ENCODE measurements around the gene PRPF40B.

PRPF40B gene

GRCh38 chr12:49649892-49650291, 26.5 kb downstream of the PRPF40B start:
- no peak for DNase-seq (ENCODE audit: low read depth in 2 of 2)
- TF ChIP-seq CTCF (IDR thresholded peaks at IDR 0.05; ENCODE audit: low read depth, low read length): no peak
- H3K4me3 ChIP-seq (replicated peaks in 1 of 2; ENCODE audit: low read depth in 2 of 2, low read length in 2 of 2): no peak overlapping the region

GRCh38 chr12:49651855-49652254, 28.5 kb downstream of the PRPF40B start:
- DNase-seq (ENCODE audit: low read depth in 2 of 2): no peak
- TF ChIP-seq CTCF (IDR thresholded peaks at IDR 0.05; ENCODE audit: low read depth, low read length): no peak
- H3K4me3 ChIP-seq (replicated peaks in 1 of 2; ENCODE audit: low read depth in 2 of 2, low read length in 2 of 2): no peak overlapping the region

GRCh38 chr12:49652921-49653520, 29.7 kb downstream of the PRPF40B start:
- H3K4me3 ChIP-seq (replicated peaks in 1 of 2; ENCODE audit: low read depth in 2 of 2, low read length in 2 of 2): no peak overlapping the region
- TF ChIP-seq CTCF (IDR thresholded peaks at IDR 0.05; ENCODE audit: low read depth, low read length): no peak
- no peak for DNase-seq (ENCODE audit: low read depth in 2 of 2)

GRCh38 chr12:49654715-49655114, 31.4 kb downstream of the PRPF40B start:
- TF ChIP-seq CTCF (IDR thresholded peaks at IDR 0.05; ENCODE audit: low read depth, low read length): no peak
- DNase-seq (ENCODE audit: low read depth in 2 of 2): no peak
- no peak overlapping the region for H3K4me3 ChIP-seq (replicated peaks in 1 of 2; ENCODE audit: low read depth in 2 of 2, low read length in 2 of 2)

- no peak for TF ChIP-seq CTCF (IDR thresholded peaks at IDR 0.05; ENCODE audit: low read depth, low read length)
- DNase-seq (ENCODE audit: low read depth in 2 of 2): no peak
These were observed 32.4 kb downstream of the PRPF40B start for GRCh38 chr12:49655595-49656236.

DNA sequence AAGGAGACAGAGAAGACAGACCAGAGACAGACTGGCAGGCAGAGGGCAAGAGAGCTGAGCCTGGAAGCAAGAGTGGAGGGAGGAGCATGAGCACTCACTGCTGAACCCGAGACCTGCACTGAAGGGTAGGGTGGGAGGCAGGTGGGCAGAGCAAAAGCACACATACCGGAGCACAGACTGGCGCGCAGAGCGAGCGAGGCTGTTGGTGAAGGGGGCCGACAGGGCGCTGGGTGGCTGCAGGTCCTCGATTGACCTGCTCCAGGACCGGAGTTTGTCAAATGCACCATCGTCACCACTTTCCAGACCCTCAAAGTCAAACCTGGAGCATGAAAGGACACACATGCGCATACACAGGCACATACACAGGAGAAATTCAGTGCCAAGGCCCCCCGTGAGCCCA, 34.9 kb downstream of the PRPF40B start:
- no peak for DNase-seq (ENCODE audit: low read depth in 2 of 2)
- no peak for TF ChIP-seq CTCF (IDR thresholded peaks at IDR 0.05; ENCODE audit: low read depth, low read length)
- H3K4me3 ChIP-seq (replicated peaks in 1 of 2; ENCODE audit: low read depth in 2 of 2, low read length in 2 of 2): no peak overlapping the region

More at GRCh38 chr12:49655595-49656236, 32.4 kb downstream of the PRPF40B start:
- H3K4me3 ChIP-seq (replicated peaks in 1 of 2; ENCODE audit: low read depth in 2 of 2, low read length in 2 of 2): no peak overlapping the region

Measured in cardiac fibroblast (primary cell).